DMS 273 (cell line): Measurements from ENCODE around the gene RIC8B.
A peak's percentile ranks its signal among the peaks of the same experiment; 100 is the strongest.

Experiments used
- DNase-seq: peaks from one replicate; lab custom pipeline; 2025; ENCODE audit not compliant: unreplicated experiment; lab: John Stamatoyannopoulos, UW

The RIC8B gene

DNA sequence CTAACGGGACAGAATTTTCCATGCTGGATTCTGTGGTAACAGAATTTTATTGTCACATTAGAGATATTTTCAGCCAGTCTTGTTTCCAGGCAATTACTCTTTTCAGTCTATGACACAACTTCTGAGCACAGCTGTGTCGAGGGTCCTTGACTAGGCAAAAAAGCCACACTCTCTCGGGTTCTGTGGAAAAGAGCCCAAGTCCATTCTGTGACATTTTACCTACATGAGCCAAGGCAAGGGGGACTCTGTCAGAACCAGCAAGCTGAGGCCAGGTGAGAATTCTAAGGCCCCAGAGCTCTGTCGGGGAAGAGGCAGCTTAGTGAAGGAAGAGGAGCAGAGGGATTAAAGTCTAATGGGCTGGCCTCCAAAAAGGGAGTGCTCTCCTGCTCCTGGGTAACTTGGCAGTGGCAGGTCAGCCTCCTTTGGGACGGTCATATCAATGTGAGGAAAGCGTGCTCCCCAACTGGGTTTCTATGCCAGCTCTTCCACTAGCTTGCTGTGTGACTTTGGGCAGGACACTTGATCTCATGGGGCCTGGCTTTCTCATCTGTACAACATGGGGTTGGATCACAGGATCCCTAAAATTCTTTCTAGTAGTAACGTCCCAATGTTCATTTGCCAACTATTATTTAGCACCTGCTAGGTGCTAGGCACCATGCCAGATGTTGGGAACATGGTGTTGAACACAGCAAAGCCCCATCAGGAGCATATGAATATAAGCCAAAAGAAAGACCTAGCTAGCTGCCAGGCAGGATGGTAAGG is 16.0 kb upstream of the RIC8B start:
- no peak for DNase-seq

DNA sequence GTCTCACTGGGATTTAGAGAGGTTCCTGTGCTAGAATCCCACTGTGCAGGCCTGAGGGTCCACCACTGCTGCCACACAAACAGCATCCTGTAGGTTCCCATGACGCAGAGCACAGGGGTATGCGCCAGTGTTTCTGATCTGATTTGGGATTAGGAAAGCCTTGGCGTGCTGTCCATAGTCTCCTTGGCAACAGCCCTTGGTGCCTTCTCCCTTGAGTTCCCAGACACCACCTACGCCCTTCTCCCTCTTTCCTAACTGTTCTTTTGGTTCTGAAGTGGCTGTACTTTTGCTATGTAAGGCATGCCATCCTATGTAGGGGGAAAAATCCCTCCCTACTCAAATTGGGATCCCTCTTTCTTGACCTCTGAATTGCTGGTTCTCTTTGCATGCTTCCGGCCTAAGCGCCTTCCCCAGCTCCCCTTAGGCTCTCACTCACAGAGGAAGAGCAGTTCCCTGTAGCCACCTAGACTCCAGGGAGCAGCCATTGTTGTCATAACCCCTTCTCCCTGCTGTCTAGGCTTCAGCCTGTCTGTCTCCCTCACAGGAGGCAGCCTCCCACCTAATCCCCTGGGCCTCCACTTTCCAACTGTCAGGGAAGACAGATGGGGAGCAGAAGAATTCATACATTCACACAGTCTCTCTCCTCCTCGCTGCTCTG is 14.8 kb upstream of the RIC8B start:
- no peak for DNase-seq

DNA sequence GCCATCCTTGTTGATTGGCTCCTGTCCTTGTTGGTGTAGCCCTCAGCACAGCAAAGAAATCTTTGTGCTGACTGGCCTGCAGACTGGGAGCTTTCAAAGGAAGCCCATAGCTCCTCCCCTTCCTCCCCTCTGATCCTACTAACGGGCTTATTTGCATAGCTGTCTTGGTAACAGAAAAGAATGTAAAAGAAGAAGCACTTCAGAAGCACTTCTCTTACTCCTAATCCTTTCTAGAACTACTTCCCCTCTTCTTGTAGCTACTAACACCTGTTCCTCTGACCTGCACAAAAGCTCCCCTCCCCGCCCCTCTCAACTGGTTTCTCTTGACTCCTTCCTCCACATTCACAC is 14.3 kb upstream of the RIC8B start:
- DNase-seq, result no peak

DNA sequence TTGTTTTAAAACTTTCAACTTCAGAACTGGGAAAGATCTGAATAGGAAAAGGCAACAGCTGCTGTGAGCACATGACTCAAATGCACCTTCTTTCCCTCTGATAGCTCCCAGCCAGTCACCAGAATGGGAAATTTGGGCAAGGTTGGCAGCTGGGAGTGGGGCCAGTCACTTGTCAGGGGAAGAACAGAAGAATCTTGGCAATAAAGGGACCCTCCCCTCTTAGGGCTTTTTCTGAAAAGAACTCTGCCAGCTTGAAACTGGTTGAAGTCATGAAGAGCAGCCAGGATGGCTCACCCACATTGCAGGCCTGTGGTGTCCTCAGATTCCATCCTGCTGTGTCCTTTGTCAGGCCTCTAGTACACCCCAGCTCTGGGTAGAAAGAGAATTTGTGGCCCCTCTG is 10.3 kb upstream of the RIC8B start:
- peak; percentile 17 for DNase-seq

DNA sequence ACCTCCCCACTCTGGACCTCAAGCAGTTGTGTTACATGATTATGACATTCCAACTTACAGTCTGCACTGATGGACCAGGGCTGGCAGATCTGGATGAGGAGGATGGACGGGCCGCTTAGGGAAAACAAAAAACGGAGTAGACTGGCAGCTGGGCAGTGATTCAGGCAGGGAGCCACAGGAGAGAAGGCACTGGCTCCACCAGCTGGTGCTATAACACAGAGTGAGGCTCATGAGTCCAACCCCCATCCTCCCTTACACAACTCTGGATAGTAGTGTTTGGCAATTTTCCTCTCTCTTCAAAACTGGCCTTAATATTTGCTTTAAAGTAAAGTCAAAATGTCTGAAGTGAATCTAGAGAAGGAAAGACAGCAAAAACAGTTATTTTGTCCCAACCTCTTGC is 9.7 kb upstream of the RIC8B start:
- peak; percentile 76 for DNase-seq

DNA sequence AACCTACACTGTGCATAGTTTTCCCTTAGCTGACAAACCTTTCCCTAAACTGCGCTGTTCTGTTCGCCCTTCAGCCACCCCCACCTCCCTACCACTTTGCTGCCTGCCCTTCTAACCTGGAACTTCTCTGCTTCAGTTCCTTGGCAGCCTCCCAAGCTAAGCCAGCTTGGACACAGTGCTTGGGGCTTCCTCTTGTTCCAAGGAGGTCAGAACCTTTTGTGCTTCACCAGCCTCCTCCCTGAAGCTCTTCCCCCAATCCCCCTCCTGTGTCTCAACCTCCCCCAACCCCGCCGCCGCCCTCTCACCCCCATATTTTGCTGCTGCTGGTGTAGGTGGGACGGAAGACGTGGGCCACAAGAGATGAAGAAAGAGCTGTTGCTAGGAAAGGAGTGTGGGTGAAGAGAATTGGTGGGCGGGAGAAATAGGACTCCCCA is 8.1 kb upstream of the RIC8B start:
- peak; percentile 16 for DNase-seq

DNA sequence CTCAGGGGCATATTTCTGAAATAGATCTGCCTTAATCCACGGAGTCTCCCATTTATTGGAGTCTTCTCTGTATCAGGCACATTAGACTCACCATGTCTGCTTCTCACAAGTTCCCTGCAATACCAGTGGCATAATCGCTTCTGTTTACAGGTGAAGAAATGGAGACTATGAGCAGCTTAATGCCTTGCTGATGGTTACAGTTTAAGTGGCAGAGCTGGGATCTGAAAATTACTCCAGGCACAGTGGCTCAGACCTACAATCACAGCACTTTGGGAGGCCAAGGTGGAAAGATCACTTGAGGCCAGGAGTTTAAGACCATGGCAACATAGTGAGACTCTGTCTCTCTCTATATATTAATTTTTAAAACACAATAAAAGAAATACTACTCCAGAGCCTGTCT is 7.3 kb upstream of the RIC8B start:
- DNase-seq, result no peak

DNA sequence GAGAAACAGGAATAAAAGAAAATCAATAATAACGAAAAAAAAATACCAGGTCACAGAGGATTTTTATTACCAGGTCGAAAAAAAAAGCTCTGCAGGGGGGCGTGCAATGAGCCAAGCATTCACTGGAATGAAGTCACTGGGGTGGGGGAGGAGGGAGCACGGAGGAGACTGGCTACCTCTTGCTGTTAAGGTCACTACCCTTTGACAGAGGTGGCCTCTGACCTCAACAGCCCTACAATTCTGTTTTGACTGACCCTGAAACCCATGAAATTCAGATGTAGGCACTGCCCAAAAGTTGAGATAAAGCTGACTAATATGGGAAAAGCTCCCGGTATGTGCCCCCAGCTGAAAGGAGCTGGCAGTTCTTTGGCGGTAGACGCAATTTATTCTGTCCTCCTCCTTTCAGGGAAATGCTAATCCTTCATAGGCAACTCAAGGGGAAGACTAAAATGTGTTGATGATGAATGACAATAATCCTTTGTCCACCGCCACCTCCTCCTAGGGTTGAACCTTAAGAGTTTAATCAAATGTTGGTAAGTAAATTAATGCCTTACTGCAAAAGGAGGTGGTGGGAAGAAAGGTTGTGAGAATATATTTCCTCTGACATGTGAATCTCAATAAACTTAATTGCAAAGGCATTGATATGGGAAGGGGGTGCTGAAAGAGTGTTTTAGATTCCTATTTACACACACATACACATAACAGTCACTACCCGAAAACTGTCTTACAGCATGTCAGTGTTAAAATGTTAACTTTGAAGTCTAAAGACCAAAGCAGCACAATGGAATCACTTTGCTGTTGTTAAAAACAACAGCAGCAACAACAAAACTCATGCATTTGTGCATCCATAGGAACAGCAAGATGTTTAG is 6.3 kb upstream of the RIC8B start:
- no peak for DNase-seq

DNA sequence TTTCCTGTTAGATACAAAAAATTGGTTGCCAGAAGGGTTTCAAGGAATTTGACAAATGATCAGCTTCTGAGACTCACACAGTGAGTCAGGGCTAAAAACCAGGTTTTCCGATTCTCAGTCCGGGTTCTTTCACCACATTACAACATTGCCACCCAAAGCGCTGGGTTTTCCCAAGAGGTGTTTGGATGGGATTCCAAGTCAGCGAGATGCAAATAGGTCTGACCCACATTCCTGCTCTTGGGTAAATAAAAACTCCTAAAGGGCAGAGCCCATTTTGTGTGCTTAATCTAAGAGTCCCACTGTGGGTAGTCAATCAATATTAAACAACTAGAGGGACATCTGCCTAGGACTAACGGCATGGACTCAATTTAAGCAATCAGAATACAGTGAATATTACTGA is 5.4 kb upstream of the RIC8B start:
- no peak for DNase-seq

DNA sequence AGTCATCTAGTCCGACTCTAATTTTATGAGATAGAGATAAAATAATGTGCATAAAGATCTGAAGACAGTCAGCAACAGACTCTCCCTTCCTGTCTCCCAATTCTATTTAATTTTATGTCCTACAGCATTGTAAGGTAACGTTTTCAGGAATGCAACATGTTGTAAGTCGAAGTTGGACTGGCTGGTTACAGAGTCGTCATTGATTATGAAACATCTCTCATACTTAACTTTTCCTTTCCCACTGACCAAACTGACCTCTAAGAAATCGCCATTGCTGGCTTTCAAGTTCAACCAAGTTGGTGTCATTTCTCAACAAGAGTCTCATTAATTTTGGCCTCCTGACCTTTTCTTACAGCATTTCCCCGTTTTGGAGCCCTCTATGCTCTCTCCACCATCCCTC is 4.9 kb upstream of the RIC8B start:
- DNase-seq, result no peak

DNA sequence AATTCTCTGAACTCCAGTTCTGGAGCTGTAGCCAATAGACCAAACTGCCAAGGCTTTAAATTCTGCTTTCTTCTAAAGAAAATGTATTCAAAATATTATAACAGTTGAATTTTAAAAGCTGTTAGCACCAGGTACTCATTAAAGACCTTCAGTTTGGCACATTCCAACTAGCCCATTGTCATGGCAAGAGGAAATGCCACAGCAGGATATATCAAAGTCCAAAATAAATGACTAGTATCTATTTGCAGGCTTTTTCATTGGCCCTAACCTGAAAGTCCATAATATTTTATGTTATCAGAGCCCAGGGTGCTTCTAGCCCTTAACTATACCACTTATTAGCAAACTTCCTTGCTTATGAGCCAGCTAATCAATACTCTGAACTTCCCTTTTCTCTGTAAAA is 3.1 kb upstream of the RIC8B start:
- no peak for DNase-seq

DNA sequence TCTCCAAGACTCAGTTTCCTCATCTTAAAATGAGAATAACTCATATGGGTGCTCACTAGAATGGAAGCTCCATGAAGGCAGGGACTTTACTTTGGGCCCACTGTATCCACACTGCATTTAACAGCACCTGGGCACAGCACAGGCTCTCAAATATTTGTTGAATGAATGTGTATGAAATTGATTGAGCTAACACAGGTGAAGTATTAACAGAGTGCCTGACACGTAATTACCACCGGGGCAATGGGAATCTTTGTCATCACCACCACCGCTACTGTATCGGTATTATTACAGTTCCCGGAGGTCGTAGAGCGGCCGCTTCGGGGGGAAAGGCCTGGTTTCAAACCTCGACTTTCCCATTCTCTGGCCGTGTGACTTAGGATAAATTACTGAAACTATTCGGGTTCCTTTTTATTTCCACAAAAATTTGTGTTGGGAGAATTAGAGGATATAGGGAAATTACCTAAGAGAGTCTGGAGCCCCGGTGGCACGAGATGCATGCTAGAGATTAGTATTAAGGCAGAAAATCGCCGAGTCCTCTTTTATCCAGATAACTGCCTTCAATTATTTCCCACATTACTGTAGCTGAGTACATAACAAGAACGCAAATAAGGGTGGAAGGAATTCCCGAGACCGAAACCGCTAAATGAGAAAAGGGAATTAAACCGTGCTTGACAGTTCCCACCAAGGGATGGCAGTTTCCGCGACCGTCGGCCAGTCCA is 1.0 kb upstream of the RIC8B start:
- DNase-seq, result peak; percentile 23

DNA sequence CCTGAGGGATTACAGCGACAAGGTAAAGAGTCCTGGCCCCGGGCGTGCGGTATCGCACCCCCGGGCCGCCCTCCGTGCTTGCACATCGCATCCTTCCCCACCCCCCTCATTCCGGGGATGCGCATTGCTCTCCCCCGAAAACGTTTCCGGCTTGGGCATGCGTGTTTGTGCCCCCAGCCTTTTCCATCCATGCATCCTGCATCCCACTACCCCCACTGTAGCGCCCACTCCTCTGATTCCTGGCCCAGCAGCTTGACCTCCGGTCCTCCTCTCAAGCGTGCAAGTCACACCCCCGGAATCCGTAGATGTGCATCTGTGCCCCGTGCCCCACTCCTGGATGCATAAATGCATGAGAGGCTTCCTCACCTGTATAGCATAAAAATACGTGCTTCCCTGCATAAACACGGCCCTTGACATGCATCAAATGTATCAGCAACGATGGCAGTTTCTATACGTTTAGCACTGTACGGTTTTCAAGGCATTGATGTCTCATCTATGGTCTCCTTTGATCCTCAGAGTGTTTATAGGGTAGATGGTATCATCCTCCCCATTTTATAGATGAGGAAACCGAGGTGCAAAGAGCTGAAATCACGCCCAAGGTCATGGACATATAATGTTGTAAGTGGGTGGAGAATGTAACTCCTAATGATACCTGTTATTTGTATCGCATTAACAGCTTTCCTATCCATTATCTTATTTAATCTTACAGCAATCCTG is 484 bp downstream of the RIC8B start:
- peak; percentile 65 for DNase-seq

DNA sequence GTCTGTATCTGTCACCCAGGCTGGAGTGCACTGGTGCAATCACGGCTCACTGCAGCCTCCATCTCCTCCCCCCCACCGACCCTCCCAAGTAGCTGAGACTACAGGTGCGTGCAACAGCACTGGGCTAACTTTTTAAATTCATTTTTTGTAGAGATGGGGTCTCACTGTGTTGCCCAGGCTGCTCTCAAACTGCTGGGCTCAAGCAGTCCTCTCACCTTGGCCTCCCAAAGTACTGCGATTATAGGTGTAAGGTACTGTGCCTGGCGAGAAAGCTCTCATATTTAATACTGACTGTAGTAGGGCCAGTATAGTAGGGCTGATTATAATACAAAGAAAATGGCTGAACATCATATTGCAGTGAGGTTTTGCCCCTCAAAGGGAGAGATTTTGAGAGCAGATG is 2.4 kb downstream of the RIC8B start:
- no peak for DNase-seq

DNA sequence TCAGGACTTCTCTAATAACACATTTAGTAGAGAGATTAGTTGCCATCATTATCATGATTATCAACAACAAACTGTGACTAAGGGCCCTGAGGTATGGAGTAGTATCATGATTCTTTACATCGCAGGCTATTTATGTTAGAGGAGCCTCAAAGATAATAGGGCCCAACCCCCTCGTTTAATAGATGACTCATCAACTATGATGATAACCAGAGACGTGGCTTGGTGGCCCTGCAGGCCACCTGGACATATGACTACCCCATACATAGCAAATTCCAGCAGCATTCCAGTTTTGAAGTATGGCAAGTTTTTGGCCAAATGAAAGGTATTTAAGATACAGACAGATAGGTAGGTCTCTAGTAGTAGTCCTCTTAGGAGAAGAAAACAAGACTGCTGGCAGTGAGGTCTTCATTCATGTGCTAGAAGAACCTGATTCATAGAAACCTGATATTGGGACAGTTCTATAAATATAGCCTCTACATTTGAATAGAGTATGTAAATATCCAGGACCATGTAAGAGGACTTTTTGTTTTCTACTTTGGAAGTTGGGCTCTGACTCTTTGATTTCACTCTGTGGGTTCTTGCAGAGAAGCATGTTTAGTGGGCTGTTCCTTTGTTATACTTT is 5.6 kb downstream of the RIC8B start:
- DNase-seq, result no peak

DNA sequence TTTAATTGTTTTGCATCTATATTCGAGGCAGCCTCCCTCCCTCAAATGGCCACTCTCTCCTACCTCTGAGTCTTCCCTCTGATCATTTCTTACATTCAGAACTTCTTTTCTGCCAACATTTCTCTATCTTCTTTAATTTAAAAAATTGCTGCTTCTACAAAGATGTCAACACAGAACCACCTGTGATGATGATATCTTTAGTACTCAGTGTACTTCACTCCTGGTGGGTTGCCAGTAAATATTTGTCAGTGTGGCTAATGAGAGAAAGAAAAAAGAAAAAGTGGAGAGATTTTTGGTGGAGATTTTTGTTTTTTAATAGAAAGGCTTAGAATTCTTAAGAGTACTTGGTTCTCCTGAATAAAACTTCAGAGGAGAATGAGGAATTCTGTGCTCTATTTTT is 8.1 kb downstream of the RIC8B start:
- DNase-seq, result no peak

DNA sequence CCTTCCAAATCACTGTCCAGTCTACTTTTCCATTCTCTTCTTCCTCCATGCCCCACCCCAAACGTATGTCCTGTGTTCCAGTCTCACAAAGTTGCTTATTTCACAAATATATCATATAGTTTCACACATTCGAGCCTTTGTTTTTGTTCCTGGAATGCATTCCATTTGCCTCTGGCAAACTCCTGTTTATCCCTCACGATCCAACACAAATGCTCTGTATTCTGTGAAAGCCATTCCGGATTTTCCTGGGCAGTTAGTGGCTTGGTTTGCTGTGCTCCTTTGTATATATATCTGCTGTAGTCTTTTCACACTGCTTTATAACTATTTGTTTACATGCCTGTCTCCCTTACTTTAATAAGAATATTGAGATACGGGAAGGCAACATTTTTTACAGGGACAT is 9.0 kb downstream of the RIC8B start:
- no peak for DNase-seq

DNA sequence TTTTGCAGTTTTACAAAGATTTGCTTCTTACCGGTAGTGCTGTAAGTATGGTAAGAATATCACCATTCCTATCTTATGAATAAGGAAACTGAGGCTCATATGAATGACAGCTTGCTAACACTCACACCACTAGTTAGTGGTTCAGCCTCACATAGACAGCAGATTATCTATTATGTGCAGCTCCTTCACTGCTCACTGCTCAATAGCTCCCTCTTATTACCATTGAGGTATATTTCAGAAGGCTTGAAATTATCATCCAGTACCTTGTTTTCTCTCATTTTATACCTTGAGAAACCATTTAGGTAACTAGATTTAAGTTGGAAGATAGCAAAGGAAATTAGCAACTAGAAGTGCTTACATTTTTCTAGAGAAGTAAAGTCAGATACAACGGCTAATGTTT is 15.5 kb downstream of the RIC8B start:
- DNase-seq, result no peak

DNA sequence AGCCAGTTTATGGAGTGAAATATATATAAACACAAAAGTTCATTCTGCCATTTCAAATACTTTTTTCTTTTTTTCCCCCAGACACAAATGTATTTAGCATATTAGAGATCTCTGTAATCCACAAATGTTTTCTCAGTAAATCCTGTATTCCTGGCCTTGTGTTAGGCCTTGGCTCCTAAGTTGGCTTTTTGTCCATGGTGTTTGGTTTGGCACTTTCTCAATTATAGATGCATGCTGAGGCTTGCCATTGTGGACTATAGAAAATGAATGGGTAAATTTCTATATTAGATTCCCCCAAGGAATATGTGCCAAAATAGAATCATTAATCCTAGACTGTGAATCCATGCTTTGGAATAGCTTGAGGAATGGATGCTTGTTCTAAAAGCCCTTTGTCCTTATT is 17.0 kb downstream of the RIC8B start:
- no peak for DNase-seq

DNA sequence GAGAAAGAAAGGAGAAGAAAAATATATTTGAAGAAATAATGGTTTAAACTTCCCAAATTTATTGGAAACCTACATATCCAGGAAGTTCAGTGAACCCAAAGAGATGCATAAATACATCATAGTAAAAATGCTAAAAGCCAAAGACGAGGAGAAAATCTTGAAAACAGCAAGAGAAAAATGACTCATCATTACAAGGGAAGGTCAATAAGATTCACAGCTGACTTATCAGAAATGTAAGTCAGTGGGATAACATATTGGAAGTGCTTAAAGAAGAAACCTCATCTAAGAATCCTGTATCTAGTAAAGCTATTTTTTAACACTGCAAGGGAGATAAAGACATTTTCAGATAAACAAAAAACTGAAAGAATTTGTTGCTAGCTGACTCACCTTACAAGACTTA is 19.9 kb downstream of the RIC8B start:
- no peak for DNase-seq
